ENCODE data around the gene RPL14.

DNA sequence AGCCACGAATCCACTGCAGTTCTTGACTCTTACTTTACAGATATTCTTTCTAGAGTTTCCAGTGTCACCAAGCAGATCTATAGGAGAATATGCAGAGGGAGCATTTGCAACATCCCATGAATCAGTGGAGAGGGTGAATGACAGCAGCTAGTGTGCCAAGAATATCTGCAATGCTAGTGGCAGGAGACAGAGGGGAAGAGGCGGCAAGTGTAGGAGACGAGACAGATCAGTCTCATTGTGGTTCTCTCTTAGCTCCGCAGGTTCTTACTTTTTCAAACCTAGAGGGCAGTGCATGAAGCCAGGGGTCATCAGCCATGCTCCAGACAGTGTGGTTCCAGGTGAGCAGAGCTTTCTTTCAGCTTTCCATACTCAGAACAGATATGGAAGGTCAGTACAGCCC, 20.5 kb downstream of the RPL14 start:
- TF ChIP-seq, protein P1, sequence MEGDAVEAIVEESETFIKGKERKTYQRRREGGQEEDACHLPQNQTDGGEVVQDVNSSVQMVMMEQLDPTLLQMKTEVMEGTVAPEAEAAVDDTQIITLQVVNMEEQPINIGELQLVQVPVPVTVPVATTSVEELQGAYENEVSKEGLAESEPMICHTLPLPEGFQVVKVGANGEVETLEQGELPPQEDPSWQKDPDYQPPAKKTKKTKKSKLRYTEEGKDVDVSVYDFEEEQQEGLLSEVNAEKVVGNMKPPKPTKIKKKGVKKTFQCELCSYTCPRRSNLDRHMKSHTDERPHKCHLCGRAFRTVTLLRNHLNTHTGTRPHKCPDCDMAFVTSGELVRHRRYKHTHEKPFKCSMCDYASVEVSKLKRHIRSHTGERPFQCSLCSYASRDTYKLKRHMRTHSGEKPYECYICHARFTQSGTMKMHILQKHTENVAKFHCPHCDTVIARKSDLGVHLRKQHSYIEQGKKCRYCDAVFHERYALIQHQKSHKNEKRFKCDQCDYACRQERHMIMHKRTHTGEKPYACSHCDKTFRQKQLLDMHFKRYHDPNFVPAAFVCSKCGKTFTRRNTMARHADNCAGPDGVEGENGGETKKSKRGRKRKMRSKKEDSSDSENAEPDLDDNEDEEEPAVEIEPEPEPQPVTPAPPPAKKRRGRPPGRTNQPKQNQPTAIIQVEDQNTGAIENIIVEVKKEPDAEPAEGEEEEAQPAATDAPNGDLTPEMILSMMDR (IDR thresholded peaks at IDR 0.05; ENCODE audit: low read depth, low read length, poor library complexity, severe bottlenecking): no peak
- no peak for TF ChIP-seq EZH2phosphoT487 (IDR thresholded peaks at IDR 0.05; ENCODE audit: borderline replicate concordance, low read length)

Measured in DOHH2 (cell line).